ENCODE measurements around the gene C8B.

Gene C8B

GRCh38 chr1:56975446-56975845, 9.6 kb upstream of the C8B start:
- DNase-seq (ENCODE audit: low read depth, low spot score) = no peak
- ChIA-PET CTCF (interaction anchor here (1.0 kb wide), 1 partner anchor 144 kb away, joined by 3 read pairs; no protein-coding TSS in a partner anchor), POLR2A (no interaction called here)
- TF ChIP-seq CTCF (IDR thresholded peaks at IDR 0.05; ENCODE audit: insufficient read depth, low read length, missing control alignments) = no peak
- H3K4me3 ChIP-seq (ENCODE audit: low read depth, low read length) = no peak overlapping the region

GRCh38 chr1:56973923-56974742, 8.3 kb upstream of the C8B start:
- no peak for TF ChIP-seq CTCF (IDR thresholded peaks at IDR 0.05; ENCODE audit: insufficient read depth, low read length, missing control alignments)
- CTCF ChIA-PET = no interaction called here
- DNase-seq (ENCODE audit: low read depth, low spot score) = no peak
- POLR2A ChIA-PET = no interaction called here
- no peak overlapping the region for H3K4me3 ChIP-seq (ENCODE audit: low read depth, low read length)

GRCh38 chr1:56972976-56973375, 7.2 kb upstream of the C8B start:
- TF ChIP-seq CTCF (IDR thresholded peaks at IDR 0.05; ENCODE audit: insufficient read depth, low read length, missing control alignments) = no peak
- no peak overlapping the region for H3K4me3 ChIP-seq (ENCODE audit: low read depth, low read length)
- DNase-seq (ENCODE audit: low read depth, low spot score) = no peak
- POLR2A ChIA-PET = no interaction called here
- CTCF ChIA-PET = no interaction called here

- POLR2A ChIA-PET = no interaction called here
- CTCF ChIA-PET = no interaction called here
- no peak overlapping the region for H3K4me3 ChIP-seq (ENCODE audit: low read depth, low read length)
Observed at GRCh38 chr1:56970280-56970679, 4.5 kb upstream of the C8B start.

GRCh38 chr1:56968878-56969495, 3.2 kb upstream of the C8B start:
- POLR2A ChIA-PET = no interaction called here
- no peak for DNase-seq (ENCODE audit: low read depth, low spot score)
- H3K4me3 ChIP-seq (ENCODE audit: low read depth, low read length) = no peak overlapping the region
- CTCF ChIA-PET = interaction anchor here (0.7 to 2.4 kb wide), 5 partner anchors 9 to 138 kb away, joined by 3 to 21 read pairs (median 3); no protein-coding TSS in a partner anchor
- no peak for TF ChIP-seq CTCF (IDR thresholded peaks at IDR 0.05; ENCODE audit: insufficient read depth, low read length, missing control alignments)

More at GRCh38 chr1:56970280-56970679, 4.5 kb upstream of the C8B start:
- TF ChIP-seq CTCF (IDR thresholded peaks at IDR 0.05; ENCODE audit: insufficient read depth, low read length, missing control alignments) = no peak
- no peak for DNase-seq (ENCODE audit: low read depth, low spot score)

Data from AG04449 (cell line).